Measurements from ENCODE around the gene CDC42EP5.

DNA sequence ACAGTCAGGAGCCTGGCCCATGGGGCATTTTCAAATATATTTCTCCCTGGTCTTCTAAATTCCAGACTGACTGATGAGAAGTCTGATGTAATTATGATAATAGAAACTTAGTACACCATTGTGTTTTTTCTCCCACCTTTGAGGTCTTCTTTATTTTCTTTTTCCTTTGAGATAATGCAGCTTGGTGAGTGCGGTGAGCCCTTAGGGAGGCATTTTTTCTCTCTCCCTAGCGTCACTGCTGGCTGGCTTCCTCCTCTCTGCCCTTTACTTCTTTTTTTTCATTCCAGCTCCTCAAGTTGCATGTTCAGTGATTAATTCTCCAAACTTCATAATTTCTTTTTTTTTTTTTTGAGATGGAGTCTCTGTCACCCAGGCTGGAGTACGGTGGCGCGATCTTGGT, 12.8 kb upstream of the CDC42EP5 start:
- TF ChIP-seq, protein P1, sequence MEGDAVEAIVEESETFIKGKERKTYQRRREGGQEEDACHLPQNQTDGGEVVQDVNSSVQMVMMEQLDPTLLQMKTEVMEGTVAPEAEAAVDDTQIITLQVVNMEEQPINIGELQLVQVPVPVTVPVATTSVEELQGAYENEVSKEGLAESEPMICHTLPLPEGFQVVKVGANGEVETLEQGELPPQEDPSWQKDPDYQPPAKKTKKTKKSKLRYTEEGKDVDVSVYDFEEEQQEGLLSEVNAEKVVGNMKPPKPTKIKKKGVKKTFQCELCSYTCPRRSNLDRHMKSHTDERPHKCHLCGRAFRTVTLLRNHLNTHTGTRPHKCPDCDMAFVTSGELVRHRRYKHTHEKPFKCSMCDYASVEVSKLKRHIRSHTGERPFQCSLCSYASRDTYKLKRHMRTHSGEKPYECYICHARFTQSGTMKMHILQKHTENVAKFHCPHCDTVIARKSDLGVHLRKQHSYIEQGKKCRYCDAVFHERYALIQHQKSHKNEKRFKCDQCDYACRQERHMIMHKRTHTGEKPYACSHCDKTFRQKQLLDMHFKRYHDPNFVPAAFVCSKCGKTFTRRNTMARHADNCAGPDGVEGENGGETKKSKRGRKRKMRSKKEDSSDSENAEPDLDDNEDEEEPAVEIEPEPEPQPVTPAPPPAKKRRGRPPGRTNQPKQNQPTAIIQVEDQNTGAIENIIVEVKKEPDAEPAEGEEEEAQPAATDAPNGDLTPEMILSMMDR (IDR thresholded peaks at IDR 0.05): no peak
- no peak for TF ChIP-seq POLR2A (IDR thresholded peaks at IDR 0.05)

Data from adrenal gland (tissue), 5 donors.